Measurements from ENCODE around the gene CARD18.

Gene CARD18

DNA sequence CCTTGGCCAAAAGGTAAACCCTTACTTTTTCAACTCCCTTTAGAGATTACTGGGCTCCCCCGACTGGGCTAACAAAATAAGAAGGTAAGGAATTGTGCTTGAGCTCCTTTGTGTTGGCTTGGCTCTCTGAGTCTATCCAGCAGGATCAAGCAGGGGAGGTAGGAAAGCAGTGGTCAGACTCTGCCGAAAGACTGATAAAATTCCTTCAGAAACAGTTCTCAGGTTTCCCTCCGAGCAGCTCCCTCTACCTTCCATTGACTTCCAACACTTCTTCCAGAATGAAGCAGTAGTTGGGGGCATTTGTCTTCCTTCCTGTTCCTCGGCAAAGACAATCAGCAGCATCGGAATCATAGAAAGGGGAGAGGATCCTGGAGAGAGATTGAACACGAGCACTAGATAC lies 16.1 kb upstream of the CARD18 start:
- TF ChIP-seq, protein P1, sequence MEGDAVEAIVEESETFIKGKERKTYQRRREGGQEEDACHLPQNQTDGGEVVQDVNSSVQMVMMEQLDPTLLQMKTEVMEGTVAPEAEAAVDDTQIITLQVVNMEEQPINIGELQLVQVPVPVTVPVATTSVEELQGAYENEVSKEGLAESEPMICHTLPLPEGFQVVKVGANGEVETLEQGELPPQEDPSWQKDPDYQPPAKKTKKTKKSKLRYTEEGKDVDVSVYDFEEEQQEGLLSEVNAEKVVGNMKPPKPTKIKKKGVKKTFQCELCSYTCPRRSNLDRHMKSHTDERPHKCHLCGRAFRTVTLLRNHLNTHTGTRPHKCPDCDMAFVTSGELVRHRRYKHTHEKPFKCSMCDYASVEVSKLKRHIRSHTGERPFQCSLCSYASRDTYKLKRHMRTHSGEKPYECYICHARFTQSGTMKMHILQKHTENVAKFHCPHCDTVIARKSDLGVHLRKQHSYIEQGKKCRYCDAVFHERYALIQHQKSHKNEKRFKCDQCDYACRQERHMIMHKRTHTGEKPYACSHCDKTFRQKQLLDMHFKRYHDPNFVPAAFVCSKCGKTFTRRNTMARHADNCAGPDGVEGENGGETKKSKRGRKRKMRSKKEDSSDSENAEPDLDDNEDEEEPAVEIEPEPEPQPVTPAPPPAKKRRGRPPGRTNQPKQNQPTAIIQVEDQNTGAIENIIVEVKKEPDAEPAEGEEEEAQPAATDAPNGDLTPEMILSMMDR (IDR thresholded peaks at IDR 0.05): no peak
- TF ChIP-seq ZFX (IDR thresholded peaks at IDR 0.05; ENCODE audit: borderline replicate concordance): no peak
- no peak overlapping the region for H3K27ac ChIP-seq

DNA sequence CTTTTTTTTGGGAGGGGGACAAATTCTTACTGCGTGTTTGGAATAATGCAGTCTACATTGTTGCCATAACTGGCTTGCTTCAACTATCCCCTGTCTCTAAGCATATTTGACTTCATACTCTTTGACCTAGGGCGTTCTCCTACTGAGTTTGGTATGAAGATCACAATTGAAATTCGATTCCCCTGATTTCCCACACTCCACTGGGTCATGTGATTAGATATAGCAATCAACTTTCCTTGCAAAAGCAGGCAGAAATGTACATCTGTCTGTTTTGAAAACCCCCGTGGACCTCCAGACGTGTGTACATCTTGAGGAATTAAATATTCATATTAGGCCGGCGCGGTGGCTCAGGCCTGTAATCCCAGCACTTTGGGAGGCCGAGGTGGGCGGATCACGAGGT lies 13.8 kb upstream of the CARD18 start:
- no peak overlapping the region for H3K27ac ChIP-seq
- no peak for TF ChIP-seq ZFX (IDR thresholded peaks at IDR 0.05; ENCODE audit: borderline replicate concordance)
- TF ChIP-seq, protein P1 (IDR thresholded peaks at IDR 0.05): no peak

DNA sequence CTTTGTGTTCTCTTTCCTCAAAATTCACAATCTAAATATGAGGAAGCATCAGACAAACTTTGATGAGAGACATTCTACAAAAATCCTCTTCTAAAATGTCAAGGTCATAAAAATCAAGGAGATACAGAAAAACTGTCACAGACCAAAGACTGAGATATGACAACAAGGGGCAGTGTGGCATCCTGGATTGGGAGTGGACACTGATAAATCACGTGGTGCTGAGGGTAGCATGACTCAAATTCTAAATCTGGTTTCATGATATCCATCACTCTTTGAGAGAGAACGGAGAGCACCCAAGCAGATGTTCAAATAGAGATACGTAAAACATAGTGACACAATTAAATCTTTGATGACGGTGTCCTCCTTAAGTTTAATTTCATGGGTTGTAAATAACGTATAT lies 13.0 kb upstream of the CARD18 start:
- TF ChIP-seq, protein P1 (IDR thresholded peaks at IDR 0.05): no peak
- TF ChIP-seq ZFX (IDR thresholded peaks at IDR 0.05; ENCODE audit: borderline replicate concordance): no peak
- H3K27ac ChIP-seq: no peak overlapping the region

DNA sequence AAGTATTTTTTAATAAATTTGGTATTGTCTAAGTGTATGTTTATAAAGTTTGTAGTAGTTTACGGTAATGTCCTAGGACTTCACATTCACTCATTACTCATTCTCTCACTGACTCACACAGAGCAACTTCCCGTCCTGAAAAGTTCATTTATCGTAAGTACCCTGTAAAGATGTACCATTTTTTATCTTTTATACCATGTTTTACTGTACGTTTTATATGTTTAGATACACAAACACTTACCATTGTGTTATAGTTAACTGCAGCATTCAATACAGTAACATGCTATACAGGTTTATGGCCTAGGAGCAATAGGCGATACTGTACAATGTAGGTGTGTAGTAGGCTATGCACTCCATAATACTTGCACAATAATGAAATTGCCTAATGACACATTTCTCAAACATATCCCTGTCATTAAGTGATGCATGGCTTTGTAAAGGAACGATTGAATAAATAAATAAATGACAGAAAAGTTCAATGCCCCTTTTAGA lies 12.5 kb upstream of the CARD18 start:
- H3K27ac ChIP-seq: no peak overlapping the region
- no peak for TF ChIP-seq ZFX (IDR thresholded peaks at IDR 0.05; ENCODE audit: borderline replicate concordance)
- TF ChIP-seq, protein P1 (IDR thresholded peaks at IDR 0.05): no peak

DNA sequence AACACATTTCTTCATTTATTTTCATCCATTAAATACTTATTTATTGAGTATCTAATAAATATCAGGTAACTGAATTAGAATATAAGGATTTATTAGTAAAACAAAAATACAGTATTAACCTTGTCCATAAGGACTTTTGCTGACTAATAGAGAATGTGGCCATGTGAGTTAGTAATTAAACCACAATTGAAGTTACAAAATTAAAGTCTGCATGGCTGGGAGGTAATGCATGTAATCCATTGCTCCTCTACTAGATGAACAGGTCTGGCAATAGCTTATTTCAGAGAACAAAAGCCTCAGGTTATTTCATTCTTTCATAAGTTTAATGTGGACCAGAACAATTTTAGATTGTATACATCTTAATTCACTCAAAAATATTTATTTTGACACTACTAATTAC lies 9.9 kb upstream of the CARD18 start:
- TF ChIP-seq, protein P1 (IDR thresholded peaks at IDR 0.05): no peak
- no peak for TF ChIP-seq ZFX (IDR thresholded peaks at IDR 0.05; ENCODE audit: borderline replicate concordance)
- H3K27ac ChIP-seq: no peak overlapping the region

DNA sequence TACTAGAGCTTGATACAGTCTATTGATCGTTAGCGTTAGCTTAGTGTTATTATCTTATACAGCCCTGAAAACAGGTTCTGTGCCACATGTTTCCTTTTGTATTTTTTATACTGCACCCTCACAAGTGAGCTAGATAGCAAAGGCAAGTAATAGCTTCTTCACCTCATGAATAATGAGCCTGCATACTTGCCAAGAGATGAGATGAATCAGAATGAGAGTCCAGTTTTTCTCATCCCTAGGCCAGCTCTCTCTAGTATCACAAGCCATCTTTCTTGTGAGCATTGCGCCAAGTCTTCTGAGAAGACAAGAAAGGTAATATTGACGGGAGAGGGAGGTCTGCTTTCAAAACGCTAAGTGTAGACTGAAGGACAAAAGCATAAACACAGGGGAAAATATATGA lies 8.7 kb upstream of the CARD18 start:
- no peak overlapping the region for H3K27ac ChIP-seq
- TF ChIP-seq, protein P1 (IDR thresholded peaks at IDR 0.05): no peak
- no peak for TF ChIP-seq ZFX (IDR thresholded peaks at IDR 0.05; ENCODE audit: borderline replicate concordance)

DNA sequence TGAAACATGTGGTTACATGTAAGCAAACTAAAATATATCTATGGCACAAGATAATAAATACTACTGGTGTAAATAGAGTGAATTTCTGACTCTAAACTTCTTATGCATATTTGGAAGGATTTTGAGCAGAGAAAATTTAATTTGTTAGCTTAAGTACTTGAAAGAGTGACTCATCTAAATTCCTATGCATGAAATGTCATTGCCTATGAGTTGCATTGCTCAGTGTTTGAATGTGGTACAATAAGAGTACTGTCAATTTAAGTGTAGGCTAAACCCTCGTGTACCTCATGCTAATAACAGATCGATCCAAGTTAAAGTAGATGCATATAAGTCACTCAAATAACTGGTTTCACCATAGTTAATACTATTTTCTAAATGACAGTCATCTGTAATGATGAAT lies 5.3 kb upstream of the CARD18 start:
- TF ChIP-seq, protein P1 (IDR thresholded peaks at IDR 0.05): no peak
- no peak for TF ChIP-seq ZFX (IDR thresholded peaks at IDR 0.05; ENCODE audit: borderline replicate concordance)
- H3K27ac ChIP-seq: no peak overlapping the region

Data from 22Rv1 (cell line).